K562 (cell line): Measurements from ENCODE around the gene NEK1. TPM values are rescaled to one million over a fixed set of nuclear protein-coding genes. Genes with fewer than 3 reads are reported as not detected.

Source experiments
- ARID2 ChIP-seq: fragments of 450-650 bp; IDR thresholded peaks from 2 replicates; pipeline ENCODE4 v1.6.1; 2017; ENCODE audit warnings: antibody characterized with exemption, mild to moderate bottlenecking
- ETS2 ChIP-seq: IDR thresholded peaks from 2 replicates; pipeline ENCODE4 v1.6.1; 2016; ENCODE audit warnings: borderline replicate concordance, missing genetic modification characterization, mild to moderate bottlenecking, moderate library complexity, missing compliant biosample characterization; ENCODE audit not compliant: poor library complexity, severe bottlenecking
- PCBP2 ChIP-seq: fragments of 200-400 bp; formaldehyde crosslinking; IDR thresholded peaks from 2 replicates; pipeline ENCODE4 v1.6.1; 2018; ENCODE audit warnings: low read length, low read depth, mild to moderate bottlenecking, moderate library complexity; ENCODE audit not compliant: poor library complexity, severe bottlenecking
- RBM17 ChIP-seq: fragments of 200-400 bp; formaldehyde crosslinking; IDR thresholded peaks from 2 replicates; pipeline ENCODE4 v1.6.1; 2017; ENCODE audit warnings: low read depth, mild to moderate bottlenecking, low read length, borderline replicate concordance
- ZNF253 ChIP-seq: fragments of 250-450 bp; sonication (Bioruptor Pico); conservative IDR thresholded peaks from 2 replicates; pipeline ENCODE4 v1.6.1; 2021; ENCODE audit warnings: mild to moderate bottlenecking
- ZNF707 ChIP-seq: fragments of 250-450 bp; sonication (Bioruptor Pico); conservative IDR thresholded peaks from 2 replicates; pipeline ENCODE4 v1.8.0; 2022; ENCODE audit warnings: inconsistent platforms, mild to moderate bottlenecking, moderate library complexity
- polyA plus RNA-seq, 8 experiments: library from polyadenylated mRNA; depleted of rRNA in 4 of 8; stranded (reverse) in 5 of 8; unstranded in 3 of 8; fragments of >200 nt; fragmentation: Nextera tagmentation in 2 of 8; fragmentation: Illumina TruSeq in 1 of 8; extraction: Ambion mirVana in 2 of 8; extraction: Trizol in 1 of 8; gene quantifications; 2 replicates each; pipeline versions ENCODE4 v1.2.1 to v1.2.3, GENCODE V29; 2011 to 2014; ENCODE audit warnings: inconsistent platforms in 1 of 8, missing spikeins in 1 of 8
- total RNA-seq, 7 experiments: library from RNA; depleted of rRNA in 6 of 7; stranded (reverse); fragments of >200 nt in 6 of 7; fragmentation: Illumina TruSeq in 2 of 7; extraction: Trizol in 2 of 7; gene quantifications; 2 replicates each; pipeline versions ENCODE4 v1.2.1 to v1.2.3, GENCODE V29; 2011 to 2021; ENCODE audit warnings: low replicate concordance in 1 of 7
- TF ChIP-seq, protein P1 (sequence below), 2 experiments: fragments of 450-650 bp; formaldehyde crosslinking in 1 of 2; IDR thresholded peaks; 2 replicates each; pipeline versions ENCODE4 v1.4.0 to v1.6.1; 2014 to 2020; ENCODE audit warnings: mild to moderate bottlenecking in 2 of 2, borderline replicate concordance in 1 of 2, low read depth in 1 of 2
- TF ChIP-seq, protein P2 (sequence below): sonication (generic); formaldehyde crosslinking; IDR thresholded peaks from 2 replicates; pipeline ENCODE4 v1.9.0; 2022; ENCODE audit warnings: mild to moderate bottlenecking, missing genetic modification reagents
- TF ChIP-seq, protein P3 (sequence below), 3 experiments: fragments of 200-800 bp in 1 of 3; sonication (Bioruptor generic) in 1 of 3; sonication (generic) in 1 of 3; formaldehyde crosslinking in 1 of 3; IDR thresholded peaks; 2 replicates each; pipeline versions ENCODE4 v1.6.1 to v1.8.0; 2016 to 2022; ENCODE audit warnings: mild to moderate bottlenecking in 2 of 3, missing compliant biosample characterization in 2 of 3, missing genetic modification characterization in 2 of 3, missing genetic modification reagents in 1 of 3
- TF ChIP-seq, protein P4 (sequence below), 3 experiments: IDR thresholded peaks in 2 of 3; conservative IDR thresholded peaks in 1 of 3; 2 replicates each; pipeline ENCODE4 v1.5.1; 2011 to 2012; ENCODE audit warnings: low read length in 3 of 3, mild to moderate bottlenecking in 3 of 3, control low read depth in 2 of 3, improper control_type of control experiment in 1 of 3, inconsistent platforms in 1 of 3, low read depth in 1 of 3, mixed read lengths in 1 of 3, moderate library complexity in 1 of 3; ENCODE audit not compliant: insufficient read depth in 2 of 3

The NEK1 gene
- total and polyA plus RNA-seq, 9 of the 15 experiments (the other 6 are each of a cell fraction or from before 2014, with no cell fraction given), result 6.2 to 15.7 (median 10.3) TPM

DNA sequence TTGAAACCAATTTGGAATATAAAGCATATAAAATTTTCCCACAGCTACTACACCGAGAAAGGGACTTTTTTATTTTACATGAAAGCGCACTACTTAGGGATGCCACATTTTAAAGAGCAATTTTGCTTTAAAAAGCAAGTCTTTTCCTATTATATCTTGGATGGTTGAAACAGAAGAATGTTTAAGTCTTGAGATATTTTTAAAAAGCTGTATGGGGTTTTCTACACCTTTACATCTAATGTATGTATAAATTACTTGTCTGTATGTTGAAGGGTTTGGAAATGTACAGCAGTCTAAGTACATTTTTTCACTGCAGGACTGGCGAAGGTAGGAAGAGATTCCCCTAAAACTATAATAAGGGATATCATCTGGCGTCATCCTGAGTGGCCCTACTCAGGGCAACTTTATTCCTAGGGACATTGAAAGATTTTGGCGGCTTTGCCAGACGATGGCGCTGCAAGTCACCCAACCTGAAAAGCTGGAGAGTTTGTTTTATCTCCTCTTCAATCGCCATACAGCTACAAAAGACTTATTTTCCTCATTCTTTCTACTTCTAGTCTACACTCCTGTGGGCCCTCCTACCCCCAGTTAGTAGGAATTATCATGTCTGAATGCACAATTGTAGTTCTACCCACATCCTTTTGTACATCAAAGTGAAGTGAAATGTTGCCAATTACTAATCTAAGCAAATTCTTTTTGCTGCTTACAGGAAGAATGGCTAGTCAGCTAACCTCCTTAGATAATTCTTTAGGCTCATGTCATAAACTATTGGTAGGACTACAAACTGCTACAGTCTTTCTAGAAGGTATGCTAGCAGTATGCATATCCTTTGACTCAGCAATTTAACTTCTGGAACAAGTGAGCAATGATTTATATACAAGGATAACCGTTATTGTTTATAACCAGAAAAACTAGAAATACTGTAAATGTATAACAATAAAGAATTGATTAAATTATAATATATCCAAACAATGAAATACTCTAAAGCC, 782 bp upstream of the NEK1 start (continued):
- TF ChIP-seq, protein P1, sequence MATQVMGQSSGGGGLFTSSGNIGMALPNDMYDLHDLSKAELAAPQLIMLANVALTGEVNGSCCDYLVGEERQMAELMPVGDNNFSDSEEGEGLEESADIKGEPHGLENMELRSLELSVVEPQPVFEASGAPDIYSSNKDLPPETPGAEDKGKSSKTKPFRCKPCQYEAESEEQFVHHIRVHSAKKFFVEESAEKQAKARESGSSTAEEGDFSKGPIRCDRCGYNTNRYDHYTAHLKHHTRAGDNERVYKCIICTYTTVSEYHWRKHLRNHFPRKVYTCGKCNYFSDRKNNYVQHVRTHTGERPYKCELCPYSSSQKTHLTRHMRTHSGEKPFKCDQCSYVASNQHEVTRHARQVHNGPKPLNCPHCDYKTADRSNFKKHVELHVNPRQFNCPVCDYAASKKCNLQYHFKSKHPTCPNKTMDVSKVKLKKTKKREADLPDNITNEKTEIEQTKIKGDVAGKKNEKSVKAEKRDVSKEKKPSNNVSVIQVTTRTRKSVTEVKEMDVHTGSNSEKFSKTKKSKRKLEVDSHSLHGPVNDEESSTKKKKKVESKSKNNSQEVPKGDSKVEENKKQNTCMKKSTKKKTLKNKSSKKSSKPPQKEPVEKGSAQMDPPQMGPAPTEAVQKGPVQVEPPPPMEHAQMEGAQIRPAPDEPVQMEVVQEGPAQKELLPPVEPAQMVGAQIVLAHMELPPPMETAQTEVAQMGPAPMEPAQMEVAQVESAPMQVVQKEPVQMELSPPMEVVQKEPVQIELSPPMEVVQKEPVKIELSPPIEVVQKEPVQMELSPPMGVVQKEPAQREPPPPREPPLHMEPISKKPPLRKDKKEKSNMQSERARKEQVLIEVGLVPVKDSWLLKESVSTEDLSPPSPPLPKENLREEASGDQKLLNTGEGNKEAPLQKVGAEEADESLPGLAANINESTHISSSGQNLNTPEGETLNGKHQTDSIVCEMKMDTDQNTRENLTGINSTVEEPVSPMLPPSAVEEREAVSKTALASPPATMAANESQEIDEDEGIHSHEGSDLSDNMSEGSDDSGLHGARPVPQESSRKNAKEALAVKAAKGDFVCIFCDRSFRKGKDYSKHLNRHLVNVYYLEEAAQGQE (IDR thresholded peaks at IDR 0.05; ENCODE audit: borderline replicate concordance), result peak; percentile 63; the same call in 1 of the 2 replicates
- TF ChIP-seq, protein P1 (CRISPR knock-in tag; IDR thresholded peaks at IDR 0.05; ENCODE audit: low read depth), result no peak
- TF ChIP-seq, protein P2, sequence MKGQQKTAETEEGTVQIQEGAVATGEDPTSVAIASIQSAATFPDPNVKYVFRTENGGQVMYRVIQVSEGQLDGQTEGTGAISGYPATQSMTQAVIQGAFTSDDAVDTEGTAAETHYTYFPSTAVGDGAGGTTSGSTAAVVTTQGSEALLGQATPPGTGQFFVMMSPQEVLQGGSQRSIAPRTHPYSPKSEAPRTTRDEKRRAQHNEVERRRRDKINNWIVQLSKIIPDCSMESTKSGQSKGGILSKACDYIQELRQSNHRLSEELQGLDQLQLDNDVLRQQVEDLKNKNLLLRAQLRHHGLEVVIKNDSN (CRISPR knock-in tag), result no peak
- TF ChIP-seq RBM17, result no peak
- TF ChIP-seq ARID2, result 0 out of 2 replicates have a peak, but pooled peaks have one; percentile 24
- TF ChIP-seq, protein P3, sequence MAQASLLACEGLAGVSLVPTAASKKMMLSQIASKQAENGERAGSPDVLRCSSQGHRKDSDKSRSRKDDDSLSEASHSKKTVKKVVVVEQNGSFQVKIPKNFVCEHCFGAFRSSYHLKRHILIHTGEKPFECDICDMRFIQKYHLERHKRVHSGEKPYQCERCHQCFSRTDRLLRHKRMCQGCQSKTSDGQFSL (CRISPR knock-in tag; IDR thresholded peaks at IDR 0.05), result no peak
- TF ChIP-seq, protein P3 (tag; IDR thresholded peaks at IDR 0.05), result no peak
- no peak for TF ChIP-seq ZNF707 (CRISPR knock-in tag)
- no peak for TF ChIP-seq PCBP2
- TF ChIP-seq, protein P4, sequence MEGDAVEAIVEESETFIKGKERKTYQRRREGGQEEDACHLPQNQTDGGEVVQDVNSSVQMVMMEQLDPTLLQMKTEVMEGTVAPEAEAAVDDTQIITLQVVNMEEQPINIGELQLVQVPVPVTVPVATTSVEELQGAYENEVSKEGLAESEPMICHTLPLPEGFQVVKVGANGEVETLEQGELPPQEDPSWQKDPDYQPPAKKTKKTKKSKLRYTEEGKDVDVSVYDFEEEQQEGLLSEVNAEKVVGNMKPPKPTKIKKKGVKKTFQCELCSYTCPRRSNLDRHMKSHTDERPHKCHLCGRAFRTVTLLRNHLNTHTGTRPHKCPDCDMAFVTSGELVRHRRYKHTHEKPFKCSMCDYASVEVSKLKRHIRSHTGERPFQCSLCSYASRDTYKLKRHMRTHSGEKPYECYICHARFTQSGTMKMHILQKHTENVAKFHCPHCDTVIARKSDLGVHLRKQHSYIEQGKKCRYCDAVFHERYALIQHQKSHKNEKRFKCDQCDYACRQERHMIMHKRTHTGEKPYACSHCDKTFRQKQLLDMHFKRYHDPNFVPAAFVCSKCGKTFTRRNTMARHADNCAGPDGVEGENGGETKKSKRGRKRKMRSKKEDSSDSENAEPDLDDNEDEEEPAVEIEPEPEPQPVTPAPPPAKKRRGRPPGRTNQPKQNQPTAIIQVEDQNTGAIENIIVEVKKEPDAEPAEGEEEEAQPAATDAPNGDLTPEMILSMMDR (IDR thresholded peaks at IDR 0.05 in 2 of 3, conservative IDR thresholded peaks at IDR 0.05 in 1 of 3; ENCODE audit: insufficient read depth in 2 of 3, low read depth in 1 of 3, low read length in 3 of 3), result peak; percentile 71 to 91 (median 83)
- no peak for TF ChIP-seq ZNF253 (CRISPR knock-in tag)
- no peak for TF ChIP-seq ETS2 (tag)
